Body of pancreas (tissue), 4 donors: ENCODE data around the gene METTL1. TPM values are rescaled to one million over a fixed set of nuclear protein-coding genes. Genes with fewer than 3 reads are reported as not detected.

Source experiments
- ATAC-seq: fragments of 150-250 bp; one replicate; pipeline ENCODE4 v1.9.1; 2016
- DNase-seq, 4 donors: peaks; one replicate each; pipeline ENCODE4 v3.0.0-alpha.2; 2019
- H3K27ac ChIP-seq, 4 donors: fragments of 200-600 bp; sonication (generic); 1 replicate in 3 of 4; 2 replicates in 1 of 4; pipeline versions ENCODE4 v1.5.1 to v1.6.1; 2016 to 2019; ENCODE audit warnings: mild to moderate bottlenecking in 1 of 4, mixed read lengths in 1 of 4, moderate library complexity in 1 of 4
- H3K27me3 ChIP-seq, 2 donors: fragments of 200-600 bp; sonication (generic); one replicate each; pipeline ENCODE4 v1.6.0; 2016; ENCODE audit warnings: mild to moderate bottlenecking in 1 of 2
- H3K36me3 ChIP-seq, 2 donors: fragments of 200-600 bp; sonication (generic); replicated peaks in 1 of 2; 2 replicates each; pipeline ENCODE4 v1.5.1; 2016; ENCODE audit warnings: low read depth in 2 of 2; ENCODE audit not compliant: insufficient read depth in 1 of 2
- H3K4me1 ChIP-seq: fragments of 200-600 bp; sonication (generic); one replicate; pipeline ENCODE4 v1.6.0; 2016
- H3K4me3 ChIP-seq, 2 donors: fragments of 200-600 bp; sonication (generic); 1 replicate in 1 of 2; 2 replicates in 1 of 2; pipeline ENCODE4 v1.5.1; 2016 to 2019
- H3K9me3 ChIP-seq, 3 donors: fragments of 200-600 bp; sonication (generic); 1 replicate in 2 of 3; 2 replicates in 1 of 3; pipeline ENCODE4 v1.5.1; 2016
- POLR2A ChIP-seq, 3 donors: fragments of 450-650 bp; IDR thresholded peaks; one replicate each; pipeline ENCODE4 v1.6.1; 2016; ENCODE audit warnings: antibody characterized with exemption in 3 of 3, mild to moderate bottlenecking in 2 of 3
- WGBS, 2 donors: methylation state at CpG; one replicate each; pipeline ENCODE4 v1.1.5; 2017; 5-methylcytosine and 5-hydroxymethylcytosine counted together
- intact Hi-C: fragments of 100-400 bp; cut with DNase I; formaldehyde crosslinking; loops from one replicate; pipeline ENCODE4 v1.15.1; 2023
- total RNA-seq, 2 donors: library from RNA; depleted of rRNA; stranded (reverse); fragments of >200 nt; gene quantifications; one replicate each; pipeline ENCODE4 v1.1.0, GENCODE V29; 2016
- TF ChIP-seq, protein P1 (sequence below), 7 experiments: fragments of 450-650 bp in 4 of 7; fragments of 200-600 bp in 3 of 7; sonication (generic) in 3 of 7; IDR thresholded peaks; one replicate each; pipeline ENCODE4 v1.5.1; 2016 to 2019; ENCODE audit warnings: antibody characterized with exemption in 7 of 7

METTL1 gene
- total RNA-seq, 2 donors from 2014 or later = 16.1 to 23.1 TPM

- no peak for ATAC-seq
- no peak overlapping the region for H3K4me3 ChIP-seq
Measured at GRCh38 chr12:57743769-57744168, 28.1 kb downstream of the METTL1 start.

GRCh38 chr12:57741844-57742738, 29.8 kb downstream of the METTL1 start:
- peaks cover 0 to 2% of the 10 kb centered on the region in 2 donors for H3K36me3 ChIP-seq
- peaks cover 11 to 27% of the 10 kb centered on the region in 2 donors for H3K27me3 ChIP-seq
- TF ChIP-seq, protein P1, sequence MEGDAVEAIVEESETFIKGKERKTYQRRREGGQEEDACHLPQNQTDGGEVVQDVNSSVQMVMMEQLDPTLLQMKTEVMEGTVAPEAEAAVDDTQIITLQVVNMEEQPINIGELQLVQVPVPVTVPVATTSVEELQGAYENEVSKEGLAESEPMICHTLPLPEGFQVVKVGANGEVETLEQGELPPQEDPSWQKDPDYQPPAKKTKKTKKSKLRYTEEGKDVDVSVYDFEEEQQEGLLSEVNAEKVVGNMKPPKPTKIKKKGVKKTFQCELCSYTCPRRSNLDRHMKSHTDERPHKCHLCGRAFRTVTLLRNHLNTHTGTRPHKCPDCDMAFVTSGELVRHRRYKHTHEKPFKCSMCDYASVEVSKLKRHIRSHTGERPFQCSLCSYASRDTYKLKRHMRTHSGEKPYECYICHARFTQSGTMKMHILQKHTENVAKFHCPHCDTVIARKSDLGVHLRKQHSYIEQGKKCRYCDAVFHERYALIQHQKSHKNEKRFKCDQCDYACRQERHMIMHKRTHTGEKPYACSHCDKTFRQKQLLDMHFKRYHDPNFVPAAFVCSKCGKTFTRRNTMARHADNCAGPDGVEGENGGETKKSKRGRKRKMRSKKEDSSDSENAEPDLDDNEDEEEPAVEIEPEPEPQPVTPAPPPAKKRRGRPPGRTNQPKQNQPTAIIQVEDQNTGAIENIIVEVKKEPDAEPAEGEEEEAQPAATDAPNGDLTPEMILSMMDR (IDR thresholded peaks at IDR 0.05) = no peak
- no peak for TF ChIP-seq POLR2A (IDR thresholded peaks at IDR 0.05)
- H3K27ac ChIP-seq = no peak overlapping the region
- ATAC-seq (no peak), DNase-seq (peak in 1 of 4 donors; percentile 43)
- no peaks in the 10 kb centered on the region for H3K9me3 ChIP-seq
- intact Hi-C loops = no loop called here
- H3K4me3 ChIP-seq = no peak overlapping the region
- H3K4me1 ChIP-seq = peaks cover 35% of the 10 kb centered on the region
- 47 to 56% methylated on average over 13 to 14 of the region's 14 CpGs for WGBS, 2 donors

More at GRCh38 chr12:57743769-57744168, 28.1 kb downstream of the METTL1 start:
- intact Hi-C loops = no loop called here
- TF ChIP-seq, protein P1 (IDR thresholded peaks at IDR 0.05) = no peak
- TF ChIP-seq POLR2A (IDR thresholded peaks at IDR 0.05) = no peak
- no peak for DNase-seq
- peaks cover 18% of the 10 kb centered on the region for H3K4me1 ChIP-seq
- H3K9me3 ChIP-seq = no peaks in the 10 kb centered on the region
- peaks cover 0 to 6% of the 10 kb centered on the region in 2 donors for H3K36me3 ChIP-seq
- H3K27me3 ChIP-seq = peaks cover 0 to 10% of the 10 kb centered on the region in 2 donors
- 79 to 84% methylated on average over 2 of the region's 2 CpGs for WGBS, 2 donors
- H3K27ac ChIP-seq = peak overlapping the region in 1 of 4 donors; percentile 91

GRCh38 chr12:57741413-57741789, 30.5 kb downstream of the METTL1 start:
- no peak for TF ChIP-seq POLR2A (IDR thresholded peaks at IDR 0.05)
- TF ChIP-seq, protein P1 (IDR thresholded peaks at IDR 0.05) = no peak
- H3K27me3 ChIP-seq = peaks cover 11 to 34% of the 10 kb centered on the region in 2 donors
- ATAC-seq (no peak), DNase-seq (no peak)
- 63 to 100% methylated on average over 1 of the region's 1 CpG for WGBS, 2 donors
- no peaks in the 10 kb centered on the region for H3K36me3 ChIP-seq
- peaks cover 42% of the 10 kb centered on the region for H3K4me1 ChIP-seq
- intact Hi-C loops = no loop called here
- no peaks in the 10 kb centered on the region for H3K9me3 ChIP-seq
- no peak overlapping the region for H3K27ac ChIP-seq
- no peak overlapping the region for H3K4me3 ChIP-seq

DNA sequence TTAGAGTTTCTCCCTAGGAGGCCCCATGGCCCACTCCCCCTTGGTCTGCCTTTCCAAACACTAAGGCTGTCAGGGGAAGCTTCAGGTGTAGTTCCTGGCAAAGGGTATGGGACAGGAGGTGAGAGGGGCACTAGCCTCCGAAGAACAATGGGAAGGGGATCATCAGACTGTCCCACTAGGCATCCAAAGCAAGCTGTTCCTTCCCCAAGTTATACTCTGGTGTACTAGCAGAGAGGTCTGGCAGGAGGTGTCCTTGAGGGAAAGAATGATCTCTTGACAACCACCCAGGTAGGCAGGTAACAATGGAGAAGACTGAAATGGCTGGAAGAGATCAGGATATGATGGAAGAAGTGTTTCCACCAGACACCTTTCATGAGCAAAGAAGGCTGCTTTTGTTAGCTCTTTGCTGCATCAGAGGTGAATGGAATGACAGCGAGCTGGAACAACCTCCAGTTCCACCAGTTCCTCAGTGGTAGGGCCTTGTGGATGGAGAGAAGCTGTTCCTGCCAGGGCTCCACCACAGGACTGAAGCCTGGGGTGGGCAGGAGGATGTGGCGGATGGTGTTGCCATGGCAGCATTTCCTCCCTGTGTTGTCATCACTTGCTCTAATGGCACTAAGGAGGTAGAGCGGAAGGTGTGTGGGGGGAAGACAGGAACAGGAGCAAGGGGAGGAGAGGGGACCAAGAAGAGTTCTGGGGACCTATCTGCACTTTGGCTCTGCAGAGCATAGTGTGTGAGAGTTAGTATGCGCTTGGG, 31.1 kb downstream of the METTL1 start:
- DNase-seq (peak in 1 of 4 donors; percentile 42), ATAC-seq (no peak)
- TF ChIP-seq, protein P1 (IDR thresholded peaks at IDR 0.05) = no peak
- no peak for TF ChIP-seq POLR2A (IDR thresholded peaks at IDR 0.05)
- H3K27me3 ChIP-seq = peaks cover 11 to 39% of the 10 kb centered on the region in 2 donors
- 43 to 72% methylated on average over 5 of the region's 5 CpGs for WGBS, 2 donors
- no peak overlapping the region for H3K27ac ChIP-seq
- no peaks in the 10 kb centered on the region for H3K9me3 ChIP-seq
- H3K36me3 ChIP-seq = no peaks in the 10 kb centered on the region
- no peak overlapping the region for H3K4me3 ChIP-seq
- intact Hi-C loops = no loop called here
- H3K4me1 ChIP-seq = peaks cover 42% of the 10 kb centered on the region
